ENCODE data around the gene SYNJ2.

DNA sequence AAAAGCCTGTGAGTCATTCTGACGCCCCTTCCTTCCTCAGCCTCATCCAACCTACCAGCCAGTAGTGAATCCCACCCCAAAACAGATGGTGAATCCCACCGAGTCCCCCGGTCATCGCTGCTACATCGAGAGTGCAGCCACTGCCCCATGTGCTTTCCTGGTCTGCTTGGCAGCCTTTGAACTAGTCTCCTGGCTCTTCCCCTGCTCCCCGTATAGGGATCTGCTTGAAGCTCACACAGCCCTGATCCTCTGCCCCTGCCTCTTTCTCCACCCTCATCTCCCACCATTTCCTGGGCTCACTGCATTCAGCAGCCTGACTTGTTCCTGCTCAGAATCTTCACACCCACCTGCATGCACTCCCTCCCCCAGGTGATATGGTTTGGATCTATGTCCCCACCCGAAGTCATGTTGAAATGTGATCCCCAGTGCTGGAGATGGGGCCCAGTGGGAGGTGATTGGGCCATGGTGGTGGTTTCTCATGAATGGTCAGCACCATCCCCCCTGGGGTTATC is 14.6 kb downstream of the SYNJ2 start:
- TF ChIP-seq CHD2 (IDR thresholded peaks at IDR 0.05; ENCODE audit: low read length, partially characterized antibody) (no peak), HMGXB4 (CRISPR knock-in tag; IDR thresholded peaks at IDR 0.05; ENCODE audit: borderline replicate concordance) (no peak), CTCF (IDR thresholded peaks at IDR 0.05) (no peak), CEBPB (IDR thresholded peaks at IDR 0.05) (no peak), MAFK (IDR thresholded peaks at IDR 0.05; ENCODE audit: partially characterized antibody) (no peak), EP300 (IDR thresholded peaks at IDR 0.05) (no peak), RNF2 (IDR thresholded peaks at IDR 0.05; ENCODE audit: borderline replicate concordance, low read depth) (no peak), POLR2A (IDR thresholded peaks at IDR 0.05; ENCODE audit: low read length) (no peak), SREBF2 (IDR thresholded peaks at IDR 0.05) (no peak), MYC (IDR thresholded peaks at IDR 0.05; ENCODE audit: borderline replicate concordance, low read length) (no peak), POLR2AphosphoS2 (conservative IDR thresholded peaks at IDR 0.05; ENCODE audit: low read length) (no peak)
- TF ChIP-seq, protein P1, sequence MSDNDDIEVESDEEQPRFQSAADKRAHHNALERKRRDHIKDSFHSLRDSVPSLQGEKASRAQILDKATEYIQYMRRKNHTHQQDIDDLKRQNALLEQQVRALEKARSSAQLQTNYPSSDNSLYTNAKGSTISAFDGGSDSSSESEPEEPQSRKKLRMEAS (IDR thresholded peaks at IDR 0.05) = no peak
- TF ChIP-seq, protein P2, sequence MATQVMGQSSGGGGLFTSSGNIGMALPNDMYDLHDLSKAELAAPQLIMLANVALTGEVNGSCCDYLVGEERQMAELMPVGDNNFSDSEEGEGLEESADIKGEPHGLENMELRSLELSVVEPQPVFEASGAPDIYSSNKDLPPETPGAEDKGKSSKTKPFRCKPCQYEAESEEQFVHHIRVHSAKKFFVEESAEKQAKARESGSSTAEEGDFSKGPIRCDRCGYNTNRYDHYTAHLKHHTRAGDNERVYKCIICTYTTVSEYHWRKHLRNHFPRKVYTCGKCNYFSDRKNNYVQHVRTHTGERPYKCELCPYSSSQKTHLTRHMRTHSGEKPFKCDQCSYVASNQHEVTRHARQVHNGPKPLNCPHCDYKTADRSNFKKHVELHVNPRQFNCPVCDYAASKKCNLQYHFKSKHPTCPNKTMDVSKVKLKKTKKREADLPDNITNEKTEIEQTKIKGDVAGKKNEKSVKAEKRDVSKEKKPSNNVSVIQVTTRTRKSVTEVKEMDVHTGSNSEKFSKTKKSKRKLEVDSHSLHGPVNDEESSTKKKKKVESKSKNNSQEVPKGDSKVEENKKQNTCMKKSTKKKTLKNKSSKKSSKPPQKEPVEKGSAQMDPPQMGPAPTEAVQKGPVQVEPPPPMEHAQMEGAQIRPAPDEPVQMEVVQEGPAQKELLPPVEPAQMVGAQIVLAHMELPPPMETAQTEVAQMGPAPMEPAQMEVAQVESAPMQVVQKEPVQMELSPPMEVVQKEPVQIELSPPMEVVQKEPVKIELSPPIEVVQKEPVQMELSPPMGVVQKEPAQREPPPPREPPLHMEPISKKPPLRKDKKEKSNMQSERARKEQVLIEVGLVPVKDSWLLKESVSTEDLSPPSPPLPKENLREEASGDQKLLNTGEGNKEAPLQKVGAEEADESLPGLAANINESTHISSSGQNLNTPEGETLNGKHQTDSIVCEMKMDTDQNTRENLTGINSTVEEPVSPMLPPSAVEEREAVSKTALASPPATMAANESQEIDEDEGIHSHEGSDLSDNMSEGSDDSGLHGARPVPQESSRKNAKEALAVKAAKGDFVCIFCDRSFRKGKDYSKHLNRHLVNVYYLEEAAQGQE (IDR thresholded peaks at IDR 0.05) = no peak
